HL-60 (cell line): ENCODE measurements around the gene DGKI.

Source experiments
- DNase-seq, 2 experiments: peaks; one replicate each; pipeline ENCODE4 v3.0.0-alpha.2; 2010 to 2020; ENCODE audit warnings: low read depth in 1 of 2, low spot score in 1 of 2
- H3K27ac ChIP-seq: fragments of 250-450 bp; sonication (Bioruptor Pico); replicated peaks from 2 replicates; pipeline ENCODE4 v1.5.1; 2020; ENCODE audit warnings: mild to moderate bottlenecking, moderate library complexity
- H3K27me3 ChIP-seq: fragments of 250-450 bp; sonication (Bioruptor Pico); 2 replicates; pipeline ENCODE4 v1.5.1; 2021; ENCODE audit warnings: mild to moderate bottlenecking, moderate library complexity; ENCODE audit not compliant: insufficient read depth, poor library complexity, severe bottlenecking
- H3K4me3 ChIP-seq: replicated peaks from 2 replicates; pipeline ENCODE4 v1.5.1; 2011; ENCODE audit warnings: mild to moderate bottlenecking, control low read depth, low read length; ENCODE audit not compliant: insufficient read depth
- GABPA ChIP-seq: IDR thresholded peaks from 2 replicates; pipeline ENCODE4 v1.6.1; 2012; ENCODE audit warnings: low read depth
- POLR2AphosphoS5 ChIP-seq: IDR thresholded peaks from 2 replicates; pipeline ENCODE4 v1.6.1; 2012; ENCODE audit warnings: low read depth
- SPI1 ChIP-seq: IDR thresholded peaks from 2 replicates; pipeline ENCODE4 v1.6.1; 2012; ENCODE audit warnings: low read depth, mild to moderate bottlenecking, borderline replicate concordance
- TF ChIP-seq, protein P1 (sequence below): IDR thresholded peaks from 2 replicates; pipeline ENCODE4 v1.6.1; 2012; ENCODE audit warnings: low read depth; ENCODE audit not compliant: insufficient replicate concordance
- TF ChIP-seq, protein P2 (sequence below): IDR thresholded peaks from one replicate; pipeline ENCODE4 v1.5.1; 2011; ENCODE audit warnings: low read length, control low read depth, inconsistent platforms; ENCODE audit not compliant: insufficient read depth

The DGKI gene

DNA sequence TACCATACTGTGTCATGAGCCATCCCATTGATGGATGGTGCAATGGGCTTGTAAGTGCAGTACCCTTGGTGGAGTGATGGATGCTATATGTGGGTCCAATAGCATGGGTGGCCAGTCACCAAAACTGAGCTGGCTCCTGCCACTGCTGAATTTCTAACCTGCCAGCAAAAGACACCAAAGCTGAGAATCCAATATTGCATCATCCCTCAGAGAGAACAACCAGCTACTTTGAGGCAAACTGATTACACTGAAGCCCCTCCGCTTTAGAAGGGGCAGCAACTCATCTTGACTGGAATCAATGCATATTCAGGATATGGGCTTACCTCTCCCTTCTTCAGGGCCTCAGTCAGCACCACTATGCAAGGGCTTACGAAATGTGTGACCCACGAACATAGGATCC is 211.6 kb downstream of the DGKI start:
- DNase-seq, result no peak
- Histone ChIP-seq H3K27me3 (no peaks in the 10 kb centered on the region), H3K27ac (no peak overlapping the region), H3K4me3 (no peak overlapping the region)
- no peak for TF ChIP-seq POLR2AphosphoS5
- TF ChIP-seq SPI1, result no peak
- no peak for TF ChIP-seq GABPA
- TF ChIP-seq, protein P1, sequence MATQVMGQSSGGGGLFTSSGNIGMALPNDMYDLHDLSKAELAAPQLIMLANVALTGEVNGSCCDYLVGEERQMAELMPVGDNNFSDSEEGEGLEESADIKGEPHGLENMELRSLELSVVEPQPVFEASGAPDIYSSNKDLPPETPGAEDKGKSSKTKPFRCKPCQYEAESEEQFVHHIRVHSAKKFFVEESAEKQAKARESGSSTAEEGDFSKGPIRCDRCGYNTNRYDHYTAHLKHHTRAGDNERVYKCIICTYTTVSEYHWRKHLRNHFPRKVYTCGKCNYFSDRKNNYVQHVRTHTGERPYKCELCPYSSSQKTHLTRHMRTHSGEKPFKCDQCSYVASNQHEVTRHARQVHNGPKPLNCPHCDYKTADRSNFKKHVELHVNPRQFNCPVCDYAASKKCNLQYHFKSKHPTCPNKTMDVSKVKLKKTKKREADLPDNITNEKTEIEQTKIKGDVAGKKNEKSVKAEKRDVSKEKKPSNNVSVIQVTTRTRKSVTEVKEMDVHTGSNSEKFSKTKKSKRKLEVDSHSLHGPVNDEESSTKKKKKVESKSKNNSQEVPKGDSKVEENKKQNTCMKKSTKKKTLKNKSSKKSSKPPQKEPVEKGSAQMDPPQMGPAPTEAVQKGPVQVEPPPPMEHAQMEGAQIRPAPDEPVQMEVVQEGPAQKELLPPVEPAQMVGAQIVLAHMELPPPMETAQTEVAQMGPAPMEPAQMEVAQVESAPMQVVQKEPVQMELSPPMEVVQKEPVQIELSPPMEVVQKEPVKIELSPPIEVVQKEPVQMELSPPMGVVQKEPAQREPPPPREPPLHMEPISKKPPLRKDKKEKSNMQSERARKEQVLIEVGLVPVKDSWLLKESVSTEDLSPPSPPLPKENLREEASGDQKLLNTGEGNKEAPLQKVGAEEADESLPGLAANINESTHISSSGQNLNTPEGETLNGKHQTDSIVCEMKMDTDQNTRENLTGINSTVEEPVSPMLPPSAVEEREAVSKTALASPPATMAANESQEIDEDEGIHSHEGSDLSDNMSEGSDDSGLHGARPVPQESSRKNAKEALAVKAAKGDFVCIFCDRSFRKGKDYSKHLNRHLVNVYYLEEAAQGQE, result no peak
- TF ChIP-seq, protein P2, sequence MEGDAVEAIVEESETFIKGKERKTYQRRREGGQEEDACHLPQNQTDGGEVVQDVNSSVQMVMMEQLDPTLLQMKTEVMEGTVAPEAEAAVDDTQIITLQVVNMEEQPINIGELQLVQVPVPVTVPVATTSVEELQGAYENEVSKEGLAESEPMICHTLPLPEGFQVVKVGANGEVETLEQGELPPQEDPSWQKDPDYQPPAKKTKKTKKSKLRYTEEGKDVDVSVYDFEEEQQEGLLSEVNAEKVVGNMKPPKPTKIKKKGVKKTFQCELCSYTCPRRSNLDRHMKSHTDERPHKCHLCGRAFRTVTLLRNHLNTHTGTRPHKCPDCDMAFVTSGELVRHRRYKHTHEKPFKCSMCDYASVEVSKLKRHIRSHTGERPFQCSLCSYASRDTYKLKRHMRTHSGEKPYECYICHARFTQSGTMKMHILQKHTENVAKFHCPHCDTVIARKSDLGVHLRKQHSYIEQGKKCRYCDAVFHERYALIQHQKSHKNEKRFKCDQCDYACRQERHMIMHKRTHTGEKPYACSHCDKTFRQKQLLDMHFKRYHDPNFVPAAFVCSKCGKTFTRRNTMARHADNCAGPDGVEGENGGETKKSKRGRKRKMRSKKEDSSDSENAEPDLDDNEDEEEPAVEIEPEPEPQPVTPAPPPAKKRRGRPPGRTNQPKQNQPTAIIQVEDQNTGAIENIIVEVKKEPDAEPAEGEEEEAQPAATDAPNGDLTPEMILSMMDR, result no peak

DNA sequence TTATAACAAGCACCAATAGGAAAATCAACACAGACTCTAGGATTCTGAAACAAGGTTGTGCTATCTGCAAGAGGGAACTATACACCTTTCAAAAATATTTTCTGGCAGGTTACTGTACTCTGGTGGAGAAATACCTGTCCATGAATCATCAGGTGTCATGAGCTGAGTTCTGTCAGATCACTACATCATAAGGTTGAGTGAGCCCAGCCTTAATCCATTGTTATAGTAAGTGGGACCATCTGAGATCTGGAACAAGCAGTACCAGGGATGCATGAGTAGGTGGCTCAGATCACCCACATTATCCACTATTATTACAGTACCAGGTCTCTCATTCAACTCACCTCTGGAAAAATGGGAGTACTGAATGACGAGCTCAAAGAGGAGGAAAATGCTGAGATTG is 212.4 kb downstream of the DGKI start:
- TF ChIP-seq, protein P1, result no peak
- TF ChIP-seq GABPA (no peak), POLR2AphosphoS5 (no peak), SPI1 (no peak)
- TF ChIP-seq, protein P2, result no peak
- no peak for DNase-seq
- Histone ChIP-seq H3K27me3 (no peaks in the 10 kb centered on the region), H3K4me3 (no peak overlapping the region), H3K27ac (no peak overlapping the region)

DNA sequence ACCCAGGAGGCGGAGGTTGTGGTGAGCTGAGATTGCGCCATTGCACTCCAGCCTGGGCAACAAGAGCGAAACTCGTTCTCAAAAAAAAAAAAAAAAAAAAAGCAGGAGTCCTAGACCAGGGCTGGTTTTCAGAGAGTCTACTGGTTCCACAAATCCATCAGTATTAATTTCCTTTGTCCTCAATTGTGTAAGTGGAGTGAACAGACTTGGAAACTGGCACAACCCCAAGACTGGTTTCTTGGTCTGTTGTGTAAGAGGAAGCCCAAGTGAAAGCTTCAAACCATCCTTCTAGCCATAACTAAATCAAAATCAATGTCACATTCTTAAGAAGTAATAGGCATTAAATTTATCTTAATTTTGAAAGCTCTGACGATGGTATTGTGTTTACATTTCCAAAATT is 213.6 kb downstream of the DGKI start:
- H3K4me3 ChIP-seq, result no peak overlapping the region
- TF ChIP-seq POLR2AphosphoS5 (no peak), SPI1 (no peak), GABPA (no peak)
- TF ChIP-seq, protein P1, result no peak
- TF ChIP-seq, protein P2, result no peak
- H3K27ac ChIP-seq, result no peak overlapping the region
- no peaks in the 10 kb centered on the region for H3K27me3 ChIP-seq
- DNase-seq, result peak in 1 of 2 experiments; percentile 19
